ENCODE measurements around the gene SCN8A. TPM values are rescaled to one million over a fixed set of nuclear protein-coding genes. Genes with fewer than 3 reads are reported as not detected.

SCN8A gene
- total RNA-seq, 4 donors from 2014 or later: 0.08 to 0.62 (median 0.58) TPM

GRCh38 chr12:51635346-51635745 is 44.3 kb downstream of the SCN8A start:
- Histone ChIP-seq H3K4me3 (no peak overlapping the region), H3K9me3 (no peaks in the 10 kb centered on the region), H3K36me3 (no peaks in the 10 kb centered on the region), H3K27ac (no peak overlapping the region), H3K4me1 (no peaks in the 10 kb centered on the region), H3K27me3 (no peaks in the 10 kb centered on the region)
- 87% methylated on average over 1 of the region's 1 CpG for WGBS
- TF ChIP-seq EP300 (IDR thresholded peaks at IDR 0.05) (no peak), CTCF (IDR thresholded peaks at IDR 0.05) (no peak), POLR2A (IDR thresholded peaks at IDR 0.05) (no peak), POLR2AphosphoS5 (IDR thresholded peaks at IDR 0.05) (no peak)
- DNase-seq (ENCODE audit: low spot score in 2 of 2): no peak

DNA sequence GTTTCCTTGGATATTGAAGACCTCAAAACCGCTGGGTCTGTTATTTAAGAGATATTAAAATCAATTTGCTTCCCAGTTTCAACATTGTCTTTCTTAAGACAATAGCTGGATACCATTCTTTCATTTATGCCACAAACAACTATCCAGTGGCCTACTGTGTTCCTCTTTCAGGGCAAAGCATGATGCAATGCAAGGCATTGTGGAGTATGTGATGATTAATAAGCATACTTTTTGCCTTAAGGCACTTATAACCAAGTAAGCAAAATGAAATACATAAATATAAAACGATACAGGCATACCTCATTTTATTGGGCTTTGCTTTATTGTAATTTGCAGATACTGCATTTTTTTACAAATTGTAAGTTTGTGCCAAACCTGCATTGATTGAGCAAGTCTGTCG is 45.5 kb downstream of the SCN8A start:
- TF ChIP-seq POLR2A (IDR thresholded peaks at IDR 0.05) (no peak), EP300 (IDR thresholded peaks at IDR 0.05) (no peak), CTCF (IDR thresholded peaks at IDR 0.05) (no peak), POLR2AphosphoS5 (IDR thresholded peaks at IDR 0.05) (no peak)
- Histone ChIP-seq H3K4me3 (no peak overlapping the region), H3K36me3 (no peaks in the 10 kb centered on the region), H3K27me3 (no peaks in the 10 kb centered on the region), H3K9me3 (no peaks in the 10 kb centered on the region), H3K4me1 (no peaks in the 10 kb centered on the region), H3K27ac (no peak overlapping the region)
- 57% methylated on average over 3 of the region's 3 CpGs for WGBS
- no peak for DNase-seq (ENCODE audit: low spot score in 2 of 2)

DNA sequence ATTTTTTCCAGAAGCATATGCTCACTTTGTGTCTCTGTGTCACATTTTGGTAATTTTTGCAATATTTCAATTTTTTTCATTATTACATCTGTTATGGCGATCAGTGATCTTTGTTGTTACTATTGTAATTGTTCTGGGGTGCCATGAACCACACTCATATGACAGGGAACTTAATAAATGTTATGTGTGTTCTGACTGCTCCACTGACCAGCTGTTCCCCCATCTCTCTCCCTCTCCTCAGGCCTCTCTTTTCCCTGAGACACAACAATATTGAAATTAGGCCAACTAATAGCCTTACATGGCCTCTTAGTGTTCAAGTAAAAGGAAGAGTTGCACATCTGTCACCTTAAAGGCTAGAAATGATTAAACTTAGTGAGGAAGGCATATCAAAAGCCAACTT is 46.0 kb downstream of the SCN8A start:
- Histone ChIP-seq H3K27ac (no peak overlapping the region), H3K36me3 (no peaks in the 10 kb centered on the region), H3K9me3 (no peaks in the 10 kb centered on the region), H3K4me1 (no peaks in the 10 kb centered on the region), H3K27me3 (no peaks in the 10 kb centered on the region), H3K4me3 (no peak overlapping the region)
- TF ChIP-seq EP300 (IDR thresholded peaks at IDR 0.05) (no peak), CTCF (IDR thresholded peaks at IDR 0.05) (no peak), POLR2AphosphoS5 (IDR thresholded peaks at IDR 0.05) (no peak), POLR2A (IDR thresholded peaks at IDR 0.05) (no peak)
- no peak for DNase-seq (ENCODE audit: low spot score in 2 of 2)
- 96% methylated on average over 1 of the region's 1 CpG for WGBS

DNA sequence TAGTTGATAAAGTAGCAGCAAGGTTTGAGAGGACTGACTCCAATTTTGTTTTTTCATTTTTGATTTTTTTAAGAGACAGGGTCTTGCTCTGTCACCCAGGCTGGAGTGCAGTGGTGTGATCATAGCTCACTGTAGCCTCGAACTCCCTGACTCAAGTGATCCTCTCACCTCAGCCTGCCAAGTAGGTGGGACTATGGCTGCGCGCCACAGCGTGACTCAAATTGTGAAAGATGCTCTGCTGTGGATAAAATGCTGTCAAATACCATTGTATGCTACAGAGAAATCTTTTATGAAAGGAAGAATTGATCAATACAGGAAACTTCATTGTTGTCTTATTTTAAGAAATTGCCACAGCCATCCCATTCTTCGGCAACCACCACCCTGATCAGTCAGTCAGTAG is 48.3 kb downstream of the SCN8A start:
- no peak for TF ChIP-seq POLR2AphosphoS5 (IDR thresholded peaks at IDR 0.05)
- TF ChIP-seq EP300 (IDR thresholded peaks at IDR 0.05): no peak
- TF ChIP-seq CTCF (IDR thresholded peaks at IDR 0.05): no peak
- no peak for TF ChIP-seq POLR2A (IDR thresholded peaks at IDR 0.05)
- WGBS: 92% methylated on average over 5 of the region's 5 CpGs

DNA sequence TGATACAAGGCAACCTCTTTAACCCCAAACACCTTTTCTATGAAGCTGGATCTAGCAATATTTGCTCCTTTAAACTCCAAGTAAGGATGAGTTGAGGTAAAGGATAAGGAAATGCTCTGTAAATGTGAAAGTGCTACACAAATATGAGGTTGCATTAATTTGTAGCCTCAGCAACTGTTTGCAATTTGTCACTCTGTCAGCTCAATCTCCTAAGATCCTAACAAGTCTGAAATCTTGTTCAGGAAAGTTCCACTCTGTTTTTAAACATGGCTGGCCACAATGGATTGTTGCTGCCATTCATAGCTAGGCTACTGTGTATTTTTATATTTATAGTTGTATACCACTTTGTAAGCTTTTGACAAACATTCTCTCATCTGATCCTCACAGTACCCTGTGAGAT is 51.3 kb downstream of the SCN8A start:
- TF ChIP-seq POLR2AphosphoS5 (IDR thresholded peaks at IDR 0.05): no peak
- no peak for TF ChIP-seq EP300 (IDR thresholded peaks at IDR 0.05)
- no peak for TF ChIP-seq POLR2A (IDR thresholded peaks at IDR 0.05)
- no peak for TF ChIP-seq CTCF (IDR thresholded peaks at IDR 0.05)
- H3K4me1 ChIP-seq: no peaks in the 10 kb centered on the region
- no peak overlapping the region for H3K4me3 ChIP-seq
- H3K36me3 ChIP-seq: no peaks in the 10 kb centered on the region
- H3K27me3 ChIP-seq: no peaks in the 10 kb centered on the region
- no peak overlapping the region for H3K27ac ChIP-seq
- H3K9me3 ChIP-seq: no peaks in the 10 kb centered on the region
- DNase-seq (ENCODE audit: low spot score in 2 of 2): no peak

More for the DNA sequence above, 48.3 kb downstream of the SCN8A start:
- DNase-seq (ENCODE audit: low spot score in 2 of 2): no peak
- no peaks in the 10 kb centered on the region for H3K36me3 ChIP-seq
- no peaks in the 10 kb centered on the region for H3K9me3 ChIP-seq
- no peak overlapping the region for H3K27ac ChIP-seq
- no peaks in the 10 kb centered on the region for H3K4me1 ChIP-seq
- no peaks in the 10 kb centered on the region for H3K27me3 ChIP-seq
- H3K4me3 ChIP-seq: no peak overlapping the region
